T47D (cell line): ENCODE data around the gene RPS17.
"Not testable (repeated sequence)": the region's sequence is repeated elsewhere in the genome, so short reads cannot be mapped to it uniquely, and the experiment has no call there.

Experiments
- DNase-seq, 2 experiments: peaks; one replicate each; pipeline versions ENCODE4 v3.0.0 to v3.0.0-alpha.2; 2011 to 2012; ENCODE audit warnings: low read depth in 1 of 2, low spot score in 1 of 2
- JUND ChIP-seq: IDR thresholded peaks from 2 replicates; pipeline ENCODE4 v1.6.1; 2012; ENCODE audit warnings: low read depth
- in situ Hi-C: cut with HindIII; loops from 2 replicates; pipeline ENCODE4 v1.10.0; 2016; ENCODE audit warnings: low sequenced_read_pairs, low pct_unique_long_range_greater_than_20kb

RPS17 gene

GRCh38 chr15:82531496-82532382 lies 8.5 kb downstream of the RPS17 start:
- no peak for TF ChIP-seq JUND
- DNase-seq: no peak
- in situ Hi-C loops: no loop called here

- DNase-seq: peak; percentile 48 to 87
- in situ Hi-C loops: no loop called here
- no peak for TF ChIP-seq JUND
Measured at GRCh38 chr15:82530606-82531379, 9.5 kb downstream of the RPS17 start.

- no peak for DNase-seq
- TF ChIP-seq JUND: no peak
- in situ Hi-C loops: no loop called here
Measured at GRCh38 chr15:82530006-82530405, 10.3 kb downstream of the RPS17 start.

DNA sequence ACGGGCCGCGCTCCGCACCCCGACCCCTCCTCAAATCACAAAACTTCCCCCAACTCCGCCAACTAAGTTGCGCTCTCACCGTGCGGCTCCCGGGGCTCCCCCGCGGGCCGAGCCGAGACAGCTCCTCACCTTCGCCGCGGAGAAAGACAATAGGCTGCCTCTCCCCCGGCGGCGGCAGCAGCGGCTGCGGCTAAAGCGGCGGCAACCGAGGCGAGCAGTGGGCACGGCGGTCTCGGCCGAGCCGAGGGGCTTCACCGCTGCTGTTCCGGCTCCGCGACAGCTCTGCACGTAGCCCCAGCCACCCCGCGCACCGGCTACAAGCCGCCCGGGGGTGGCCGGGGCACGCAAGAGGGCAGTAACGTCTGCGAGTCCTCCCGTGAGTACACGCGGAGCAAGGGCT lies 26.7 kb downstream of the RPS17 start:
- in situ Hi-C loops, DNase-seq: not testable (repeated sequence)

- DNase-seq, in situ Hi-C loops: not testable (repeated sequence)
Measured at GRCh38 chr15:82507693-82508092, 32.6 kb downstream of the RPS17 start.

- DNase-seq, in situ Hi-C loops: not testable (repeated sequence)
Measured at GRCh38 chr15:82507087-82507486, 33.2 kb downstream of the RPS17 start.

DNA sequence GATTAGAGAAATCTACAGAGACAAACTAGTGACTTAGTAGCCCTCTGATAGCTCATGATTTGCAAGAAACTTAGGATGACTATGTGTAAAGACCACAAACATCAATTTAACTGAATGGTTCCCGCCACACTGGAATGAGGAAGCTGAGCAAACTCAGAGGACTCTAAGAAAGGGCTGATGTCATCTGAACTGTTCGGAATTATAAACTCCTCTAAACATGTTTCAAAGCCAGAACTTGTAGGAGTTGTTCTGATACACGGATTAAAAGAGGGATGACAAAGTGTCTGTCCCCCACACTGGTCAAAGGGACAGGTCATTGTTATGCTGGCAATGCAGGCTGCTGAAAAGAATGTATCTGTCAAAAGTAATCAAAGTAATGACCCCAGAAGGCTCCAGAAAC lies 34.4 kb downstream of the RPS17 start:
- DNase-seq, in situ Hi-C loops: not testable (repeated sequence)

DNA sequence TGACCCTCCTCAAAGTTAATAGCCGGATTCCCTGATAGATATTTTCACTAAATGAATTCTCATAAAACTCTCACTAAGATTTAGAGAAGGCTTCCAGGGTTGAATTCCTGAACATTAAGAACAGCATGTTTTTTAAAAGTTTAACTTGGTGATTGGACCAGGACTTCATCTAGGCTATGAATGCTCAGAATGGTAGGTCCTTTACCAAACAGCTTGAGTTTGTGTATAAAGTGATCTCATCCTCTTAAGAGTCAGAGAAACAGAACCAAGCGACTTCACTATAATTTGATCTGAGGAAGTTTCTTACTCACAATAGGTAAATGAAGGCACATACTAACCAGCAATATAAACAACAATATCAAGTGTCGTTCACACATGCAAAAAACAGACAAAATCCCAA lies 36.2 kb downstream of the RPS17 start:
- DNase-seq, in situ Hi-C loops: not testable (repeated sequence)

DNA sequence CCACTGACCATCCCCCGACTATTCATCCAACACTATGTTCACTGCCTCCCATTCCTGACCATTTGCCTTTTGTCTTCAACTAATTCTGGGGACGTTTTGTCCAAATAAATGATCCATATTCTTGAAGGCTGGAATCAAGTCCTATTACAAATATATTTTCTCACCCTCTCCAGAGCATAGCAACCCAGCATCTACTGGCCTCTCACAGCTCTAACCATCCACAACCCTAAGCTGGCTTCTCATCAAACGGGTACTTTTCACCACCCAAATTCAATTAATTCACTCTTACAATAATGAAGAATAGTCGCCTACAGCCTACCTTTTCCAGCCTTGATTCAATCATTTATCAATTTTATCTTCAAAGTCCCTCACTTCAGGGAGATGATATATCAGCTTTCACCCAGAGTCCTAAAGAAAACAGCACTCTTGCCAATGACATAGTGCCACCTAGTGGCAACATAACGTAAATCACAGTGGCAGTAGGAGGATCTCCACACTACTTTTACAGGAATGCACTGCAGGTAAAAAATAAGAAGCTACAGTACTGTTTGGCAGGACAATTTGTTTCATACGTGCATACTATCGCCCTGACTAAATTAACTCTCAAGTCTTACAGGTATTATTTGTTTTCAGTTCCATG lies 37.4 kb downstream of the RPS17 start:
- DNase-seq, in situ Hi-C loops: not testable (repeated sequence)

- in situ Hi-C loops, DNase-seq: not testable (repeated sequence)
Measured at GRCh38 chr15:82500772-82501171, 39.5 kb downstream of the RPS17 start.

GRCh38 chr15:82497978-82498377 lies 42.3 kb downstream of the RPS17 start:
- in situ Hi-C loops, DNase-seq: not testable (repeated sequence)

- DNase-seq: peak in 1 of 2 experiments; percentile 64
- in situ Hi-C loops: not testable (repeated sequence)
Measured at GRCh38 chr15:82488250-82488649, 52.0 kb downstream of the RPS17 start.

DNA sequence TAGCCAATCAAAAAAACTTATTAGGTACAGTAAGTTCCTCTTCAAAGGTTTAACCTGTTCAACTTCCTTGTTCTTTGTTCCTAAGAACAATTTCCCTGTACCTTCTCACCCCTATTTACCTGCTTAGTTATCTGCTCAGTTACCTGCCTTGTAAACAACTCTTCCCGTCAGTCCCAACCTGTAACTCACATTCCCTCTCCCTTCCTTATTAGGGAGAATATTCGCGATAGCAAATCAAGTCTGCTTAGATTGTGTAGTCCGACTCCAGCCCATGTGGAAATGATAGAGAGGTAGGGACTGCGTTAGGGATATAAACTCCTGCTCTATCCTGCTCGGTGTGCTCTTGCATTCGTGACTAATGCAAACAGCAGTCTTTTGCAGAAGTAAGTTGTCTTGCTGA lies 53.2 kb downstream of the RPS17 start:
- DNase-seq, in situ Hi-C loops: not testable (repeated sequence)
